DMS153 (cell line): Measurements from ENCODE around the gene GTPBP2.
A peak's percentile ranks its signal among the peaks of the same experiment; 100 is the strongest.
"Not testable (repeated sequence)": the region's sequence is repeated elsewhere in the genome, so short reads cannot be mapped to it uniquely, and the experiment has no call there.

ENCODE experiments used
- DNase-seq: peaks from one replicate; lab custom pipeline; 2025; lab: John Stamatoyannopoulos, UW

The GTPBP2 gene

DNA sequence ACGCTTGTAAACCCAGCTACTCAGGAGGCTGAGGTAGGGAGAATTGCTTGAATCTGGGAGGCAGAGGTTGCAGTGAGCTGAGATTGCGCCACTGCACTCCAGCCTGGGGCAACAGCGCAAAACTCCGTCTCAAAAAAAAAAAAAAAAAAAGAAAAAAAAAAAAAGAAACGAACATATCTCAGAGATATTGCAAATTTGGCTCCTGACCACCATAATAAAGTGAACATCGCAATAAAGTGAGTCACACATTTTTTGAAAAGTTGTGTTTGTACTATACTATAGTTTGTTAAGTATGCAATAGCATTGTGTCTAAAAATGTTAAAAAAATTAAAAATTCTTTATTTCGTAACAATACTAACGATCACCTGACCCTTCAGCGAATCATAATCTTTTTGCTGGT is 29.1 kb upstream of the GTPBP2 start:
- no peak for DNase-seq

GRCh38 chr6:43657221-43657802 is 28.2 kb upstream of the GTPBP2 start:
- no peak for DNase-seq

- not testable (repeated sequence) for DNase-seq
Observed at GRCh38 chr6:43652822-43653221, 23.8 kb upstream of the GTPBP2 start.

DNA sequence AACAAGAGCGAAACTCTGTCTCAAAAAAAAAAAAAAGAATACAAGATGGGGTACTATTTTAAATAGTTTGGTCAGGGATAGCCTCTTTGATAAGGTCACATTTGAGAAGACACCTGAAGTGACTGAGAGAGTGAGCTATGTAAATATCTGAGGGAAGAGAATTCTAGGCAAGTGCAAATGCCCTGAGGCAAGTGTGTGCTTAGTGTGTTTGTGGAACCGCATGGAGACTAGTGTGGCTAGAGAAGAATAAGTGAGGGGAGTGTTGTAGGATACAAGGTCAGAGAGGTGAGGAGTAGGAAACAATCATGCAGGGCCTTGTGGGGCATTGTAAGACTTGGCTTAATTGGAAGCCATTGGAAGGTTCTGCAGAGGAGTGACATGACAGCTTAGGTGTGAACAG is 19.2 kb upstream of the GTPBP2 start:
- no peak for DNase-seq

DNA sequence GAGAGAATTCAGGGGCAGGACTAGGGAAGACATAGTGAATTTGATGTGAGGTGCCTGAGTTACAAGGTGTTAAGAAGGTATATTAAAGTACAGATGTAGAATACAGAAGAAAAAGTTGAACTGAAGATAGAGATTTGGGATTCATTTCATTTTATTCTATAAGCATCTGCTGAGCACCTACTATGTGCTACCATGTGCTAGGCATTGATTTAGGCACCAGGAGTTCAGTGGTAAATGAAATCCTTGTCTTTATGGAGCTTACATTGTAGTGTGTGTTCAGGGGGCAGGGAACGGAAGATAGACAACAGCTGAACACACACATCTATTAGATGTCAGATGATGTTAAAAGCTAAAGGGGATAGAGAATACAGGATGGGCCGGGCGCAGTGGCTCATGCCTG is 18.5 kb upstream of the GTPBP2 start:
- no peak for DNase-seq

DNA sequence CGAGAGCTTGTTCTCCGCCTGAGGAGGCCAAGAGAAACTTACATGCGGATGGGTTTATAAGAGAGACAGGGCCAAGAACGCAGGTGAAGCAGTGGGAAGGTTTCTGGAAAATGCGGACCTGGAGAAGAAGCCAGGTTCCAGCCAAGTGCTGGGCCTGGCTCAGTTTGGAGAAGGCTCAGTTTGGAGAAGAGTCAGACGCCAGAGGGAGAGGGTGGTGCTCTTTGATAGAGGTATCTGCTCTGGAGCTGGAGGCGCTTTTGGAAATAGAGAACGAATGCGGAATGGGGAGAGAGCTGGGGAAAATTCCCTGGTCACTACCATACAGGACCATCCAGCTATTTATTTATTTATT is 16.5 kb upstream of the GTPBP2 start:
- DNase-seq, result no peak

- DNase-seq, result peak; percentile 17
Observed at GRCh38 chr6:43644940-43645612, 16.0 kb upstream of the GTPBP2 start, which contains the start of gene RSPH9. RSPH9 (plus strand) TSS chr6:43645036; CDS start chr6:43645099, 63 bp downstream.

GRCh38 chr6:43639984-43640800 is 11.1 kb upstream of the GTPBP2 start:
- DNase-seq, result no peak

DNA sequence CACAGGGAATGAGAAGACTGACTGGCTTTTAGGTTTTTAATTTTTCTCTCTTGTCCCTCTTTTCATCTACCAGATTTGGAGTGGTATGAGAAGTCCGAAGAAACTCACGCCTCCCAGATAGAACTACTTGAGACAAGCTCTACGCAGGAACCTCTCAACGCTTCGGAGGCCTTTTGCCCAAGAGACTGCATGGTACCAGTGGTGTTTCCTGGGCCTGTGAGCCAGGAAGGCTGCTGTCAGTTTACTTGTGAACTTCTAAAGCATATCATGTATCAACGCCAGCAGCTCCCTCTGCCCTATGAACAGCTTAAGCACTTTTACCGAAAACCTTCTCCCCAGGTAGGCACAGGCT is 7.2 kb upstream of the GTPBP2 start:
- DNase-seq, result no peak

- peak; percentile 60 for DNase-seq
Observed at GRCh38 chr6:43635387-43636307, 6.6 kb upstream of the GTPBP2 start, which contains the start of gene MAD2L1BP. MAD2L1BP (plus strand) TSS chr6:43635840; CDS start chr6:43635876, 36 bp downstream.

- DNase-seq, result no peak
Observed at GRCh38 chr6:43634702-43635303, 5.7 kb upstream of the GTPBP2 start.

- not testable (repeated sequence) for DNase-seq
Observed at GRCh38 chr6:43633002-43633401, 3.9 kb upstream of the GTPBP2 start.

GRCh38 chr6:43630980-43631619 is 2.0 kb upstream of the GTPBP2 start:
- no peak for DNase-seq

- peak; percentile 95 for DNase-seq
Observed at GRCh38 chr6:43629505-43630300, 639 bp upstream of the GTPBP2 start.

- no peak for DNase-seq
Observed at GRCh38 chr6:43628393-43629103, 516 bp downstream of the GTPBP2 start.

GRCh38 chr6:43627008-43627825 is 1.8 kb downstream of the GTPBP2 start:
- DNase-seq, result peak; percentile 80

GRCh38 chr6:43625393-43625992 is 3.6 kb downstream of the GTPBP2 start:
- no peak for DNase-seq

DNA sequence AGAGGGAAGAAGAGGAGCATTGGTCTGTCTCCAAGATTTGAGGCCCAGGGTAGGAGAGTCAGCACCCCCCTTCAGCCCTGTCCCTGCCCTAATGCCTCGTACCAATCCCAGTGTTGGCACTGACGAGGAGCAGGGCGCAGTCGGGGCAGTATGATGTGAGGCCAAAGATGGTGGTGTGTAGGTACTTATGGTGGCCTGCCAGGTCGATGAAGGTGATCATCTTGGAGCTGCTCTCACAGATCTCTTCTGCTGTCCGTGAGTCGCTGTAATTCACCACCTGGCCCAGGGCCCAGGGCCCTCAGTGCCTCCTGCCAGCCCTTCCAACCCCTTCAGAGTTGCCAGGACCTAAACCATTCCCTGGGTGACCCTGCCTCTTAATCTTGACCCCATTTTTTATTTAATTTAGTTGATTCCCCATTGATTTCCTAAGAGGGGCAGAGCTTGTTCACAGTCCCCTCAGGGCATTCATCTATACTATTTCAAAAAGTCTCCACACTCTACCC is 4.2 kb downstream of the GTPBP2 start:
- no peak for DNase-seq
